GM12875 (cell line): ENCODE measurements around the gene LRRC4C.

Experiments
- H3K4me3 ChIP-seq: one replicate; pipeline ENCODE4 v1.5.1; 2011; ENCODE audit warnings: low read depth, low read length, control low read depth
- CTCF ChIP-seq: IDR thresholded peaks from 2 replicates; pipeline ENCODE4 v1.5.1; 2011; ENCODE audit warnings: low read depth, mild to moderate bottlenecking, control low read depth, inconsistent platforms, low read length, moderate library complexity, borderline replicate concordance; ENCODE audit not compliant: insufficient read depth

The LRRC4C gene

GRCh38 chr11:41051919-41052635 lies 407.4 kb downstream of the LRRC4C start:
- TF ChIP-seq CTCF: no peak
- no peak overlapping the region for H3K4me3 ChIP-seq

GRCh38 chr11:41050791-41051190 lies 408.7 kb downstream of the LRRC4C start:
- H3K4me3 ChIP-seq: no peak overlapping the region
- TF ChIP-seq CTCF: no peak

- H3K4me3 ChIP-seq: no peak overlapping the region
- no peak for TF ChIP-seq CTCF
Measured at GRCh38 chr11:41047229-41047628, 412.2 kb downstream of the LRRC4C start.

- no peak overlapping the region for H3K4me3 ChIP-seq
- no peak for TF ChIP-seq CTCF
Measured at GRCh38 chr11:41045266-41045665, 414.2 kb downstream of the LRRC4C start.

- H3K4me3 ChIP-seq: no peak overlapping the region
- TF ChIP-seq CTCF: no peak
Measured at GRCh38 chr11:41044747-41045146, 414.7 kb downstream of the LRRC4C start.

- no peak for TF ChIP-seq CTCF
- no peak overlapping the region for H3K4me3 ChIP-seq
Measured at GRCh38 chr11:41042688-41043087, 416.8 kb downstream of the LRRC4C start.

- no peak overlapping the region for H3K4me3 ChIP-seq
- no peak for TF ChIP-seq CTCF
Measured at GRCh38 chr11:41040474-41040873, 419.0 kb downstream of the LRRC4C start.
